CD4-positive, alpha-beta T cell treated with Interleukin-6 at 100 ng/mL for 8 hours (primary cell): ENCODE data around the gene NEK7.

ENCODE experiments used
- DNase-seq: peaks from one replicate; pipeline ENCODE4 v3.0.0-alpha.2; 2020; ENCODE audit warnings: mixed read lengths, low spot score

The NEK7 gene

DNA sequence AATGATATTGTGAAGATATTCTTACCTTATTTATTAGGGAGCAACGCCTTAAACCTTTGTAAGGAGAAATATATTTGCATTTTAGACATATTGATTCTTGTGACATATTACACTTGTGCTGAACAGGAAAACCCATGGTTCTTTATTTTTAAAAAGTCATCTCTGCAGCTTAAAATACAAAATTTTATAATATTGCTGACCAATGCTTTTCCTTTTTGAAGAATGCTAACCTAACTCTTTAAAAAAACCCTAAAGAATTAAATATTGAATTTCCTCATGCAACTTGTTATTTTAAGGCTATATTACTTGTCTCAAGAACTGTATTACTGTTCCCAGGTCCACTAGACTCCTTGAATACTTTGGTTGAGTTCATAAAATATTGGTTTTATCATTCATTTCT lies 99.0 kb downstream of the NEK7 start:
- DNase-seq = no peak

DNA sequence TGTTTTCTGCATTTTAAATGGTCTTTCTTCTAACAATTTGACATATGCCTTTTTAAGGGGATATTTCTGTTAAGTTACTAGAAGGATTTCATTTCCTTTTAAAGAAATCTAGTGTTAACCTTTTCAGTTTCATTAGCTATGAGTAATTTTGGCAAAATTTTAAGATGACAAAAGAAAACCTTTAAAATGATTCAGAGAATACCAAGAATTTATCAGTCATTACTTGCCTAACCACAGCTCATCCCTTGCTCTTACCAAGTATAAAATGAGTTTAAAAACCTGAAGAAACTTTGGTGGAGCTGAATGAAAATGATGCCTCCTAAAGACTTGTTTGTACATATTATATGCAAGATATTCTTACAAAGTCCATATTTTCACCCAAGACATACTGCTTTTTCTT lies 101.7 kb downstream of the NEK7 start:
- DNase-seq = no peak

DNA sequence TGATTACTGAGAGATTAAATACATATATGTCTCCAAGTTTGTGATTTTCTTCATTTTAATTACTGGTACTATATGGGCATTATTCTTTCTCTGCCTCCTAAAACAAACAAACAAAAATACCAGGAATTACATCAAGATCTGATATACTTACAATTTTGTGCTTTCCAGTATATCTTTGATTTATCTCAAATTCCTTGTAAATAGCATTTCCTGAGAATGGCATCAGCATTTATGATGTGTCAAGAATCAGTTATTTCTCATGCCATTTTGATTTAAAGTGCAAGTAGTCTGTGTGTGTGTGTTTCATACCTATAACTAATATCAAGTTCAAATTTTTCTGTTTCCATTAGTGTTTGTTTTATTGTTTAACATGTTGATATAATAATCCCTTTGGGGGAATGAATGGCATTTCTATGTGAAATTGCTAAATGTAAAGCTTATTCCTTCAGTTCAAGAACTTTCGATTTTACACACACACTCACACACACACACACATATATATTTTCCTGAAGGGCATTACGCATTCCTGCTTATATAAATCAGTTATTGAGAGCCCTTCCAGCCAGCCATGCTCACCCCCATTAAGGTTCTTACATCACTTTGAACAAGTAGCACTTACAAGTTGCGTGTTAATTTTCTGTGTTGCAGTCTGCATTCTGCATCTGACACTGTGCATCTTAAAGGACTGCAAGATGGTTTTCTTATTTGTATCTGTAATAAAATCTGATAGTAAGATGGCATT lies 102.7 kb downstream of the NEK7 start:
- no peak for DNase-seq

DNA sequence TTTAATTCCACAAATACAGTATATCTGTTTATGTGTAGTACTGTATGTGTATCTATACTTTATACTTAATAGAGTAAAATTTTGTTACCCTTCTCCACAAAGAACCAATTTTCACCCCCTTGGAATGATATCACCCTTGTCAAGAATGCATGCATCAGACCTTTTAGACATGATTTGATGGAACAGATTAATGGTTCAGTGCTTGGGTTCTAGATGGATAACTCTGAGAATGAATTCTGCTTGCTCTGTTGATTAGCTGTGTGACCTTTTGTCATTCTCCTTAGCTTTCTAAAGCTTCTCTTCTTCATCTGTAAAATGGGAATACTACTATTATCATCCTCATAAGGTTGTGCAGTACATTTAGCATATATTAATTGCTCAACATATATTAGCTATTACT lies 105.1 kb downstream of the NEK7 start:
- no peak for DNase-seq

DNA sequence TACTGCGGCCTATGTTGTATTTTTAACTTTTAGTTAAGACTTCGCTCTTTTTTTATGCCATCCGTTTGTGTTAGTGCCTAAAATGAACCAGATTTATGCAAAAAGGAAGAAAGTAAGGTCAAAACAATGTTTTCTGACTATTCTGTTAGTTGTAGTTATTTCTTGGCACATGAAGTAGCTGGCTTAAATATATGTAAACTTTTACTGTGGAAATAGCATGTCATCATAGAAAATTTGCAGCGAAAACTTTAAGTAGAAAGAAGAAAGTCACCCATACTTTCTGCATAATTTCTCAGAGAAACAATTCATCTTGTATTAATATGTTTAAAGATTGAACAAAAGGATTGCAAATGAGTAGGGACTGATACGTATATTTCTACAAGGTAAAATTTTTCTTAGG lies 106.4 kb downstream of the NEK7 start:
- DNase-seq = no peak

DNA sequence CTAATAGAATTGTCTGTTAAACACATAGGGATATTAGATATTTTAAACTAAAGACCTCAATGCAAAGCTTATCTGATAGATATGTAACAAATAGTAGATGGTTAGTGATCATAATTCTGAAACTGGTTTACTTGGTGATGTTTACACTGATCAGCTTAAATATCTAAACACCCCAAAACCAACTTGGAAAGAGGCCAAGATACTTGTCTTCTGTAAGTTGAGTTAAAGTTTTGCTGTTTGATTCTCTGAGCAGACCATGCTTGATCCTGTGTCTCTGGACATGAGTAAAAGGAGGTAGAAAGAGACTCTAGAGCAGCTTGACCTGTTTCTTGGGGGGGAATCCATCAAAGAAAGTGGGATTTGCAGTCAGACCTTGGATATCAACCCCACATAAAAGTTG lies 107.5 kb downstream of the NEK7 start:
- no peak for DNase-seq

DNA sequence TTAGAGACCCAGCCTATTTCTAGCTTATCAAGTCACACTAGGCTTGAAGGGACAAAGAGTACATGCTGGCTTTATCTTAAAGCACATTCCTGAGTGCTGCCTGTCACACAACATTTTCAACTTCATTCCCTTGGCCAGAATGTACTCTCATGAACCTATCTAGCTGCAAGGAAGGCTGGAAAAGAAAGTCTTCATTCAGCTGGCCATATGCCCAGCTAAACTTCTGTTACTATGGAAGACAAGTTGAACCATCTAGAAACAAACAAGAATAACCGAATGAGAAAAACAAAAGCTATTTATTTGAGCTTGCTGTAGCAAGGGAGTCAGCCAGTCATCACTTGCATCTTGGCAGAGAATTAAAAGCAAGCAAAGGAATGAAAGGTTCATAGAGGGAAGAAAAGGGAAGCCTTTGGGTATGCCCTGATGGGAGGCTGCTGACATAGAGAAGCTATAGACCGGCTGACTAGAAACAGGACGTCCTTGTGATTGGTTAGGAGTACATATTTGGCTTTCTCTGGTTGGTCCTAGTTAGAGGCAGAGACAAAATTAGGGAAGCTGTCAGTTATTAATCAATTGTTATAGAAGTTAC lies 108.4 kb downstream of the NEK7 start:
- no peak for DNase-seq

DNA sequence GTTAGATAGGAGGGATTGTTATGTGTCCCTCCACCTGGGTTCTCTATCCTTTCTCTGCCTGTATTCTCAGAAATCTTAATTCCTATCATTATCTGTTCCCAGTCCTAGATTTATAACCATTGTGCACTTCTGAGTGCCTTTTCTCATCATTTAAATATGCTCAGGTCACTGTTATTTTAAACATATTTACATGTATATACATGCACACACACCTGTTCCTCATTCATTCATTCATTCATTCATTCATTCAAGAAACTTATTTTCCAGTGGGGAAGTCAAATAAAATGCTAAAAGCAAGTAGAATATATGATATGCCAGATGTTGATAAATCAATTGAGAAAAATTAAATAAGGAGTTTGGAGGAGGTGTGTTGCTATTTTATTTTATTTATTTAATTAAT lies 110.3 kb downstream of the NEK7 start:
- DNase-seq = no peak

DNA sequence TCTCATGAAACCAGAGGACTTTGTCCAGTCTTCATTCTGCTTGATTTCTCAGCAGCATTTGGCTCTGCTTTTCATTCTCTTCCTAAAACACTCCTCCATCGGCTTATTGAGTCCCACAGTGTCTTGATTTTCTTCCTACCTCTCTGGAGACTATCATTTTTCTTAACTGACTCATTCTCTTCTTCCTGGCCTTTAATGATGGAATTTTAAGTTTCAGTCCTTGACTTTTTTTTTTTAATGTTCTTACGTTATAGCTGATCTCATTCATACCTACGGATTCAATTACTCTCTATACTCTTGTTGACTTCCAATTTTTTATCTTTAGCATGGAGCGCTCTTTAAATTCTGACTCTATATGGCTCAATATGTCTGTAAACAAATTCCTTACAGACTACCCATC lies 111.1 kb downstream of the NEK7 start:
- DNase-seq = no peak

DNA sequence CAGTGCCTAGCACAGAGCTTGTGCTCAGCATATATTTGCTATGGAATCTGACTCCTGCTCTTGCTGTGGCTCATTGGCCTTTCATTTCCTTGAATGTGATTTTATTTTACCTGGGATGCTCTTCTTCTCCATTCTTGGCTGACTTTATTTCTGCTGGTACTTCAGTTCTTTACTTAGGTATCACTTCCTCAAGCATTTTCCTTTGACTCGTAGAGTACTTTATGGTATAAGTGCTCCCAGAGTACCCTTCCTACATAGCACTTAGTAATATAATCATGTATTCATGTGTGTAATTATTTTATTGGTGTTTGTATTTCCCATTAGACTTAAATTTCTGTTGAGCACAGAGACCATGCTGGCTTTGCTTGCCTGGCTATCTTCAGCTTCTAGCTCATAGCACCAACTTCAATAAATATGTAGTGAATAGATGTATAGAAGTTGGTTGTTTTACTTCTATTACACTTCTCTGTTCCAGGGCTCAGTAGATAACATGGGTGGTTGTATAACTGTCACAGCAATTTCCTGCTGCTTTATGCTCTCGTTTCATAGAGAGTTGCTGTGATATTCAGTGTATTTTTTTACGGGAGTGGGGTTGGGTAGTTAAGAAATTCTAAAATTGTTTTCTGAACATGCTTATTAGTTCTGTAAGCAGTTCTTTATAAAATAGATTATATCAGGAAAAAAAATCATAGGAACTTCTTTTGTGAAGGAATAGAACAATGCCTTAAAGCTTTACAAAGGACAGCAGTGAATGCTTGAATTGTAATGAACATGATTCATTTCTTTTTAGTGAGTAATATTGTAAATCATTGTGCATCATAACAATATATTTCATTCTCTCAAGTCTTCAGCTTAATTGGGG lies 112.2 kb downstream of the NEK7 start:
- no peak for DNase-seq

DNA sequence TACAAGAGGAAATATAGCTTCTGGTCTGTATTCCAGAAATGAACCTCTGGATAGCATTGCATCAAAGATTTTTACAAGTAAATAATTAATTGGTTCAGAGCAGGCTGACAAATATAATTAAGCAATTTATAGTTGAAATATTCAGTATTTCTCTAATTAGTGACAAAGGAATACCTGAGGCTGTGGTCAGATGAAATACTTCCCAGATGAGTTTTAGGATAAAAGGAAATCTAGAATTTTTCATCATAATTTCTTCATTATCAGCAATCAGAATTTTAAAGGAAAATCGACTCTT lies 112.8 kb downstream of the NEK7 start:
- DNase-seq = no peak

DNA sequence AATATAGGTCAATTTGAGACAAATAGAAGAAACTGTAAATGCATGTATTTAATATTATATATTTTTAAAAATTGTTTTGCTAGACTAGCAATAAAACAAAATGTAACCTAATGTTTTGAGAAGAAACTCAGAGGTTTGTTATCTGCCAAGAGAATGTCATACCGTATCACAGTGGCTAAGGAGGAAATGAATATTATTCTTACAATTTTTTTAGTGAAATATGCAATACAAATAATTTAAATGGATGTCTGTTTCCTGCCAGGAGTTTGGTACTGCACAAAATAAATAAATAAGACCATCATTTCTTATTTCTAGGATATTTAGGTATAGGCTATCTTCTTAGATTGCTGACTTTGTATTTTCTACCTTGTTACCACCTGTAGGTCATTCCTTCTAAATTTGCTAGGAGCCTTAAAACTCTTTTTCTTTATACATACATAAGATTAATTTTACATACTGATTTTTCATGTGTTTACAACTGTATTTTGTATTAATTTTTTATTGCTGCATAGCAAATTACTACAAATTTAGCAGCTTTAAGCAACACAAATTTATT lies 113.6 kb downstream of the NEK7 start:
- no peak for DNase-seq

DNA sequence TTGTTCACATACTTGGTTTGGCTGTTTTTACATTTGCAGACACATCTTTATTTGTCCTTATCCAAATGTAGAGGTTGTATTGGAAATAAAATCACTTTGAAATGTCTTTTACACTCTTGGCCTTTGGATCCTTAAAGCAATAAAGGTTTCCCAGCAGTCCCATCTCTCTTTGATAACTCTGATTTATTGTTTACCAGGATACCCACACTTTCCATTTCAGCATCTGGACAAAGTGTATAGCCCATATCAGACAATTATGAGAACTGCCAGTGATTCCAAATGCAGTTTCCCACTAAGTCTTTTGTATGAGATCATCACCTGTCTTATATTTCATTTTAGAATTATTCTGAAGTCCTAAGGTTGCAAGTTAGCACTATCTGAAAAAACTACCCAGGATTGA lies 114.7 kb downstream of the NEK7 start:
- no peak for DNase-seq

DNA sequence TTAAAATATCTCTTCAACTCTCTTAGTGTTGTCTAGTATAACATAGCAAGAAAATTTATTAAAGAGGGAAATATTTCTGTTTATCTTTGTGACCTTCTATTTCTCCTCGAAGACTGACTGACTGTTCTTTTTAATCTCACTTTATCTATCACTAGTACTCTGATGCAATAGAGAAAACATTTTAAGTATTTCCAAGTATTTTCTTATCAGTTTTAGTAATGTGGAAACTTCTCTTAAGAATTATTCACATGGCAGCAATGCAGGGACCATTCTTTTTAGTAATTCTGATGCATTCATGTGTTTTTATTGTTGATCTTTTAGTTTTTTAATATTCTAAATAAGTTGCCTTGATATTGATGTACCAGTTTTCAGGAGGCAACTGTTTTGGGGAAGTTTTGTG lies 115.7 kb downstream of the NEK7 start:
- no peak for DNase-seq

DNA sequence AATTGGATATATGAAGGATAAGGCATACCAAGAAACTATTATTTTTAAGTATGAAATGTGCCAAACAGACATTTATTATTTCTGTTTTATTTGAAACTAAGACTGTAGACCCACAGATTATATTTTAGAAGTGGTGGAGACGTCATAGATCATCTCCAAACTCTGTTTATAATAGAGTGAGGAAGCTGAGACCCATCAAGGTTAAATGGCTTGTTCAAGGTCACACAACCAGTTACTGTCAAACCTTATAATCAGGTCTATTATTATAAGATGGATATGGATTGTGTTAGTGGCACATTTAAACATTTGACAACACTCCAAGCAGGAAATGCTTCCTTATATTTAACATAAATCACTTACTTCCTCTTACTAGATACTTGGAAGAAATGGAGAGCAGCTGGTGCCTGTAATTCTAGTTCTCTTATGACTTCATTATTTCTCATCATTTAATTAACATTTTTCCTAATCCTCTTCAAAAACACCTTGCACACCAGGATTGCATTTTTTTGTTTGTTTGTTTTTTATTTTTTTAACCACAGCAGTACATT lies 117.0 kb downstream of the NEK7 start:
- no peak for DNase-seq

DNA sequence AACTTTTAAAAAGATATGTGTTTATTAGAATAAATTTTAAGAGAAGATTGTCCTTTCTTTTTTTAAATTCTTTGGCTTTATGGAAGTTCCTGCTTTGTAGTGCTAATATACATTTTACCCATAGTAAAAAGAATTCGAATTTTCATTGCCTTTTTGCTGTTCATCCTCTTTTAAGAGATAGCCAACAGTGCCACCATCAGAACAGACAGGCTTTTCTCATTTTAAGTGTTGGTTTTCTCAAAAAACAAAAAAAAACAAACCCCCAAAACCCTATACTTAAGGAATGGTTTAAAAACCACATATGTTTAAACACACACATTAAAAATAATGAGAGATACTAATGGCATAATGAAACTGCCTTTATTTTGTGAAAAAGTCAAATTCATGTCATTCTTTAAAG lies 118.8 kb downstream of the NEK7 start:
- DNase-seq = no peak

DNA sequence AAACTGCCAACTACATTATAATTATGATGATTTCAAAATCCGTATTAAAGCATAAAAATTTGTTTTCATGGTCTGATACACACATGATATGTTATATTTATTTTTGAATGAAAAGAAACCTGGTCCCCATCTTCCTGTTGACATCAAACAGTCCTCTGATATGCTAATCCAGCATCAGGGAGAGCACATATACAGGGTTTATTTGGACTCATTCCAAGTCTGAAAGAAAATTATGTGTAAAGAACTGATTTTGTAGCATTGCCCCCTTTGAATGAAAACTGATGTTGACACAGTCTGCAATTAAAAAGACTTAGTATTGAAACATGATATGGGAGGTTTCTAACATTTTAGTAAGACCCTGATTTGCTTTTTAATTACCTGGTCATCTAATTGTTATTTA lies 119.4 kb downstream of the NEK7 start:
- DNase-seq = no peak

DNA sequence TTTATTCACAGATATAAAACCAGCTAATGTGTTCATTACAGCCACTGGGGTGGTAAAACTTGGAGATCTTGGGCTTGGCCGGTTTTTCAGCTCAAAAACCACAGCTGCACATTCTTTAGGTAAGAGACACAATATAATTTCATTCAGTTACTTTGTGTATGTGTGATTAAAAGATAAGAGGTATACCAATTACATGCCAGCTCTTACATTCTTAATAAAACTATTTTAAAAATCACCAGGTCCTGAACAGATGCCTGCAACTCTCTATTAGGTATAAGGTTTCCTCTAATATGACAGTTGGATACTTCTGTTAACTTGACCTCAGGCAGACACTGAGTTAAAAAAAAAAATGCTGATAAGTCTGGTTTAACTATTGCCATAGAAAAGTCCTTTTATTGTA lies 122.1 kb downstream of the NEK7 start:
- DNase-seq = no peak

DNA sequence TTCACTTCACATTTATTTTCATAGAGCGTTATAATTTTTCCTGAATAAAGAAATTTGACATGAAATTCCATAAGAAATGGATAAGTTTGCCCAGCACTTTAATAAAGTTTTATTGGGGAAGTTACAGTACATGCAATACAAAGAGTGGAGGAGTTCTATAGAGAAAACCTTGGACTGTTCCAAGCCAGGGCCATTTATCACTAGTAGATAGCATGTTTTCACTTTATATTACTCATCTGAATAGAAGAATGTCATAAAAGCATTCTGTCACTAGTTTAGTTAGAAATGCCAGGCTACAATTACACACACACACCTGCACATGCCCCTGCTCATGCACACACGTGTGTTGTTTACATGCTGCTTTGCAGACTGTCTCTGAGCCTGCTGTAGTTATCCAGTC lies 123.3 kb downstream of the NEK7 start:
- no peak for DNase-seq

DNA sequence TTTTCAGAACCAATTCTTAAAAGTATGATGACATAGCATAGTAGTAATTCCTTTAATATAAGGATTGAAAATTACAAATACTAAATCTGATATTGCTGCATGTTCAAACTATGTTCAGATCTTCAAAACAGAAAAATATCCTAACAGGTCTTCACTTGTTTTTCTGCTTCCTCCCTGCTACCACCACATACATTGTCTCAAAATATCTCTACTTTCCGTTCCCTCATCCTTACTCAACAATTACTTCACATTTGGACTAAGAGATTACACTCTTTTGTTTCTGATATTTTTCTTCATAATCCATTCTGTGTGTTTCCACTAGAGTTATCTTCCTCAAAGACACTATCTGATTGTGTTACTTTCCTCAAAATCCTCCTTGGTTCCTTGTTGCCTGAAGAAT lies 125.1 kb downstream of the NEK7 start:
- no peak for DNase-seq

DNA sequence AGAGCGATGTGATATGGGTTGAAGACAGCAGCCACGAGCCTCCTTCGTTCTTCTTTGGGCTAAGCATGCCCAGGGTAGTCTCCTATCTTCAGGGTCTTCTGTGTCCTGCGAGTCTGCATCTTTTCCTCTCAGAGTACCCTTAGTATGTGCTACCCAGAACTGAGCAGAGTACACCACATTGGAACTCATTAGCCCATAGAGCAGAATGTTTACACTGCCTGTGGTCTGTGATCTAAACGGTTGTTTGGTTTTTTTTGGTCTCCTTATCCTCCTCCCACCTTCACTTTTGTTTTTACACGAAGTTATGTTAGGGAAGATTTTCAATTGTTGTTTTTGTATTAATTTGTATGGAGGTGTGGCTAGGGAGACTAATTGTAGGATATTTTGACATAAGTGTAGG lies 126.4 kb downstream of the NEK7 start:
- no peak for DNase-seq

DNA sequence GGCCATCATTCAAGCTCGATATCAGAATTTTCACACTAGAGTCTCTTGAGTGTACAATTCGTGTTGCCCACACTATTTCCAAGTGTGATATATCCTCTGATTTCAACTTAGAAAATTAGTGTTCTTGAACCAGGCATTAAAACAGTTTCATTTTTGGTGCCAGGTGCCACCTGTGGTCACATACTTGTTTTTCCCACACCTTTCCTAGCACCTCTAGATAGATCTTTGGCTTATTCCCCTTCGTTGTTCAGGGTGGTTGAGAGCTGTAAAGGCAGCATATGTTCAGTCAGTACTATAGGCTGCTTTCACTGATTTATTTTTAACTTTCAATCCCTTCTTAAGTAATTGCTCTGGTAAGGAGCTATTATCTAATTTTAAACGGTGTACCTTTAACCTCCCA lies 131.1 kb downstream of the NEK7 start:
- DNase-seq = no peak

DNA sequence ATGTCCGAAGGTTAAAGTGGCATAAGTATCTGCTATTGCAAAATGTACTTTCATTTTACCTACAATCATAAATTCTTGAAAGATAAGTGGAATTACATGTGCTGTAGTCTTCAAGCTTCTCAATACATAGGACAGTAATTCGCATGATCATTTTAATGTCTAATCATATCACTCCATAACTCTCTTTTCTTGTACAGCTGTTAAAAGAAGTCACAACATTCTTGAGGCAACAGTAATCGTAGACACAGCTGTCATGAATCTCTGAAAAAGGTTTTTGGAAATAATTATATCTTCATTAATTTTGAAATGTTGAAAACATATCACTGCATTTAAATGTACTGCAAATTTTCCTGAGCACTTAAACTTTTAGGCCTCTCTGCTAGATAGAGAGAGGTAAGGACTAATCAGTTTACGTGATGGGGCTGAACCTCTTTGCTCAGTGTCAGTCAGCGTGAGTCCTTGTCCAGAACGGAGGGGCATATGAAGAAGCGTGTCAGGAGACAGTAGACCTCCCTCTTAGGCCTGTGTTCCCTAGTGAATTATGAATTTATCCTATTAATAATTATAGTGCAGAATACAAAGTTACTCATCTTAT lies 133.4 kb downstream of the NEK7 start:
- no peak for DNase-seq
